ENCODE measurements around the gene MBD3L2.
"Not testable (repeated sequence)": the region's sequence is repeated elsewhere in the genome, so short reads cannot be mapped to it uniquely, and the experiment has no call there.

MBD3L2 gene

GRCh38 chr19:7063339-7063738, 14.2 kb downstream of the MBD3L2 start:
- DNase-seq = no peak

- no peak for DNase-seq
These were observed 14.8 kb downstream of the MBD3L2 start for GRCh38 chr19:7063764-7064418.

- not testable (repeated sequence) for DNase-seq
These were observed 18.0 kb downstream of the MBD3L2 start for GRCh38 chr19:7067122-7067521.

GRCh38 chr19:7067716-7068115, 18.6 kb downstream of the MBD3L2 start:
- no peak for DNase-seq

GRCh38 chr19:7068599-7068998, 19.5 kb downstream of the MBD3L2 start:
- no peak for DNase-seq

GRCh38 chr19:7069042-7069903, 20.2 kb downstream of the MBD3L2 start, which contains the start of gene ZNF557:
Gene ZNF557 (plus strand): TSS chr19:7069703. CDS start chr19:7075075, 5,372 bp downstream.
- peak; percentile 99 for DNase-seq

- DNase-seq = no peak
These were observed 20.7 kb downstream of the MBD3L2 start for GRCh38 chr19:7069904-7070226.

GRCh38 chr19:7072541-7072940, 23.4 kb downstream of the MBD3L2 start:
- no peak for DNase-seq

- DNase-seq = no peak
These were observed 25.7 kb downstream of the MBD3L2 start for GRCh38 chr19:7074705-7075282.

GRCh38 chr19:7076151-7076550, 27.0 kb downstream of the MBD3L2 start:
- no peak for DNase-seq

- no peak for DNase-seq
These were observed 28.9 kb downstream of the MBD3L2 start for GRCh38 chr19:7078008-7078407.

GRCh38 chr19:7083076-7083956, 34.2 kb downstream of the MBD3L2 start:
- DNase-seq = no peak

GRCh38 chr19:7088999-7089398, 39.9 kb downstream of the MBD3L2 start:
- no peak for DNase-seq

- DNase-seq = no peak
These were observed 49.0 kb downstream of the MBD3L2 start for GRCh38 chr19:7098096-7098495.

- DNase-seq = peak; percentile 88
These were observed 49.8 kb downstream of the MBD3L2 start for GRCh38 chr19:7098701-7099596.

- peak; percentile 80 for DNase-seq
These were observed 50.4 kb downstream of the MBD3L2 start for GRCh38 chr19:7099597-7099921.

Data from stimulated activated CD4-positive, alpha-beta T cell treated with anti-CD3 and anti-CD28 coated beads, Interleukin-12 subunit alpha, Interleukin-12 subunit beta, amount 100 ng/mL, for 4 hours (primary cell).